ENCODE measurements around the gene PTGFRN. TPM values are rescaled to one million over a fixed set of nuclear protein-coding genes. Genes with fewer than 3 reads are reported as not detected.

Gene PTGFRN
- total RNA-seq, 2 donors from 2014 or later = 41.6 to 43.2 TPM

DNA sequence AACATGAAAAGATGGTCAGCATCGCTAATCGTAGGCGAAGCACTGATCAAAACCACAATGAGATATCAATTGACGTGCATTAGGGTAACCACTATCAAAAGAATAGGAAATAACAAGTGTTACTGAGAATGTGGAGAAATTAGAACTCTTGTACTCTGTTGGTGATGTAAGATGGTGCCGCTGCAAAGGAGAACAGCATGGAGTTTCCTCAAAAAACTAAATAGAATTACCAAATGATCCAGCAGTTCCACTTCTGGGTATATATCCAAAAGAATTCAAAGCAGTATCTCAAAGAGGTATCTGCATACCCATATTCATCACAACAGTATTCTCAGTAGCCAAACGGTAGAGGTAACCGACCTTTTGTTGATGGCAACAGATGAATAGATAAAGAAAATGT is 83.6 kb downstream of the PTGFRN start:
- Mint-ChIP-seq H3K4me1 (peaks cover 21% of the 10 kb centered on the region), H3K9me3 (peaks cover 7% of the 10 kb centered on the region), H3K4me3 (no peak overlapping the region), H3K27ac (no peak overlapping the region), H3K27me3 (ENCODE audit: insufficient read depth) (no peaks in the 10 kb centered on the region), H3K36me3 (ENCODE audit: low read depth) (peaks cover 30% of the 10 kb centered on the region)
- Histone ChIP-seq H3K36me3 (ENCODE audit: control insufficient read depth, insufficient read depth, low read length) (peaks cover 13% of the 10 kb centered on the region), H3K9me3 (ENCODE audit: control insufficient read depth, low read length) (peaks cover 19% of the 10 kb centered on the region), H3K9ac (ENCODE audit: extremely low read depth, low read length, poor library complexity, severe bottlenecking) (no peak overlapping the region), H3K27ac (ENCODE audit: low read depth, low read length) (no peak overlapping the region), H3K4me1 (ENCODE audit: control insufficient read depth, insufficient read depth, low read length) (peaks cover 17% of the 10 kb centered on the region), H3K27me3 (ENCODE audit: control insufficient read depth, insufficient read depth, low read length, poor library complexity, severe bottlenecking) (no peaks in the 10 kb centered on the region), H3K4me3 (ENCODE audit: low read length) (no peak overlapping the region)
- 93 to 98% methylated on average over 6 to 7 of the region's 7 CpGs for WGBS, 2 experiments (ENCODE audit: insufficient coverage in 1 of 2, insufficient read length in 1 of 2)
- no peak for DNase-seq
- TF ChIP-seq, protein P1, sequence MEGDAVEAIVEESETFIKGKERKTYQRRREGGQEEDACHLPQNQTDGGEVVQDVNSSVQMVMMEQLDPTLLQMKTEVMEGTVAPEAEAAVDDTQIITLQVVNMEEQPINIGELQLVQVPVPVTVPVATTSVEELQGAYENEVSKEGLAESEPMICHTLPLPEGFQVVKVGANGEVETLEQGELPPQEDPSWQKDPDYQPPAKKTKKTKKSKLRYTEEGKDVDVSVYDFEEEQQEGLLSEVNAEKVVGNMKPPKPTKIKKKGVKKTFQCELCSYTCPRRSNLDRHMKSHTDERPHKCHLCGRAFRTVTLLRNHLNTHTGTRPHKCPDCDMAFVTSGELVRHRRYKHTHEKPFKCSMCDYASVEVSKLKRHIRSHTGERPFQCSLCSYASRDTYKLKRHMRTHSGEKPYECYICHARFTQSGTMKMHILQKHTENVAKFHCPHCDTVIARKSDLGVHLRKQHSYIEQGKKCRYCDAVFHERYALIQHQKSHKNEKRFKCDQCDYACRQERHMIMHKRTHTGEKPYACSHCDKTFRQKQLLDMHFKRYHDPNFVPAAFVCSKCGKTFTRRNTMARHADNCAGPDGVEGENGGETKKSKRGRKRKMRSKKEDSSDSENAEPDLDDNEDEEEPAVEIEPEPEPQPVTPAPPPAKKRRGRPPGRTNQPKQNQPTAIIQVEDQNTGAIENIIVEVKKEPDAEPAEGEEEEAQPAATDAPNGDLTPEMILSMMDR (conservative IDR thresholded peaks at IDR 0.05) = no peak

DNA sequence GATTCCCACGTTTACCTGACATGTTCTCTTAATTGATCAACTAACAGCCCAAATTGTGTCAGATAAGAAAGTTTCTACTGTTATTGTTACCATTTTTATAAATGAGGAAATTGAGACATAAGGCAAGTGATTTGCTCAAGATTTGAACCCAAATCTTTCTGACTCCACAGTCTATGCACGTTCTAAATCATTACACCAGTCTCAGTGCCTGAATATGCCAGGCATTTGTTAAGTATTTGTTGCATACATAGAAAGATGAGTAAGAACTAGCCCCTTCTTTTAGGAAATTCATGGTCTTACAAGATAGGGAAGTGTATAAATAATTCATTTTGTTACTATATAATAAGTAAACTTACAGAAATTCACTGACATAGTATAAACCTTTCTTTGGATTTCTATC is 84.7 kb downstream of the PTGFRN start:
- Histone ChIP-seq H3K36me3 (ENCODE audit: control insufficient read depth, insufficient read depth, low read length) (peaks cover 13% of the 10 kb centered on the region), H3K27me3 (ENCODE audit: control insufficient read depth, insufficient read depth, low read length, poor library complexity, severe bottlenecking) (no peaks in the 10 kb centered on the region), H3K4me3 (ENCODE audit: low read length) (no peak overlapping the region), H3K27ac (ENCODE audit: low read depth, low read length) (no peak overlapping the region), H3K9ac (ENCODE audit: extremely low read depth, low read length, poor library complexity, severe bottlenecking) (no peak overlapping the region), H3K9me3 (ENCODE audit: control insufficient read depth, low read length) (peaks cover 19% of the 10 kb centered on the region), H3K4me1 (ENCODE audit: control insufficient read depth, insufficient read depth, low read length) (peaks cover 15% of the 10 kb centered on the region)
- no peak overlapping the region for H3K4me3 Mint-ChIP-seq
- H3K36me3 Mint-ChIP-seq (ENCODE audit: low read depth) = peaks cover 26% of the 10 kb centered on the region
- no peaks in the 10 kb centered on the region for H3K27me3 Mint-ChIP-seq (ENCODE audit: insufficient read depth)
- H3K4me1 Mint-ChIP-seq = peaks cover 15% of the 10 kb centered on the region
- WGBS, 2 experiments (ENCODE audit: insufficient coverage in 1 of 2, insufficient read length in 1 of 2) = 78 to 83% methylated on average over 1 to 2 of the region's 2 CpGs
- DNase-seq = no peak
- TF ChIP-seq, protein P1 (conservative IDR thresholded peaks at IDR 0.05) = no peak
- no peak overlapping the region for H3K27ac Mint-ChIP-seq
- peaks cover 7% of the 10 kb centered on the region for H3K9me3 Mint-ChIP-seq

DNA sequence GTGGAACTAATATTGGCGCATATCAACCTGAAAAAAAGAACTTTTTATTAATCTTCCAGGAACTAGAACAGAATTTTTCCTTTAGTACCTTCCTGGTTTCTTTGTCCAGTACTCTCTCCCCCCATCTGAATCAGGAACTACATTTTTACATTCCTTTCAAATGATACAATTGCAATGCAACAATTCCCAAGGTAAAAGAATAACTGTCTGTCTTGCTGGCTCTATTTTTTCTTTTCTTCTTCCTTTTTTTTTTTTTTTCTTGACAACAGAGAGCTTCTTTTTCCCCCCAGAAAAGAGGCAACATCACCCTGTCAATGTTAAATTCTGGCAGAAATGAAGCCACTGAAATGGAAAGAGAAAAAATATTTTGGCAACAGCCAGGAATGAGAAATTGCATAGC is 87.3 kb downstream of the PTGFRN start:
- no peak overlapping the region for H3K4me3 ChIP-seq (ENCODE audit: low read length)
- H3K27ac Mint-ChIP-seq = no peak overlapping the region
- DNase-seq = no peak
- H3K4me1 ChIP-seq (ENCODE audit: control insufficient read depth, insufficient read depth, low read length) = no peaks in the 10 kb centered on the region
- H3K9me3 Mint-ChIP-seq = peaks cover 7% of the 10 kb centered on the region
- H3K36me3 Mint-ChIP-seq (ENCODE audit: low read depth) = peaks cover 17% of the 10 kb centered on the region
- H3K9me3 ChIP-seq (ENCODE audit: control insufficient read depth, low read length) = peaks cover 17% of the 10 kb centered on the region
- no peak overlapping the region for H3K4me3 Mint-ChIP-seq
- WGBS, 2 experiments (ENCODE audit: insufficient coverage in 1 of 2, insufficient read length in 1 of 2) = 90 to 100% methylated on average over 1 of the region's 1 CpG
- H3K27me3 Mint-ChIP-seq (ENCODE audit: insufficient read depth) = no peaks in the 10 kb centered on the region
- H3K9ac ChIP-seq (ENCODE audit: extremely low read depth, low read length, poor library complexity, severe bottlenecking) = no peak overlapping the region
- TF ChIP-seq, protein P1 (conservative IDR thresholded peaks at IDR 0.05) = no peak
- no peaks in the 10 kb centered on the region for H3K27me3 ChIP-seq (ENCODE audit: control insufficient read depth, insufficient read depth, low read length, poor library complexity, severe bottlenecking)
- H3K4me1 Mint-ChIP-seq = peaks cover 5% of the 10 kb centered on the region
- no peak overlapping the region for H3K27ac ChIP-seq (ENCODE audit: low read depth, low read length)
- peaks cover 6% of the 10 kb centered on the region for H3K36me3 ChIP-seq (ENCODE audit: control insufficient read depth, insufficient read depth, low read length)
